Activated CD8-positive, alpha-beta T cell treated with anti-CD3 and anti-CD28 coated beads for 36 hours (primary cell): Measurements from ENCODE around the gene TIMELESS. TPM values are rescaled to one million over a fixed set of nuclear protein-coding genes. Genes with fewer than 3 reads are reported as not detected.

Source experiments
- ATAC-seq: fragments of 200-7000 bp; cut with Tn5 transposase; one replicate; pipeline ENCODE4 v1.10.0; 2021; ENCODE audit warnings: mild to moderate bottlenecking, moderate library complexity
- CTCF ChIA-PET: fragments of 350-600 bp; sonication (Branson Sonifier 250); formaldehyde crosslinking; loops from one replicate; lab custom pipeline; 2021; ENCODE audit warnings: antibody characterized with exemption; lab: Charles Lee
- POLR2A ChIA-PET: fragments of 350-600 bp; sonication (Branson Sonifier 250); formaldehyde crosslinking; loops from one replicate; lab custom pipeline; 2021; ENCODE audit warnings: antibody characterized with exemption; lab: Charles Lee
- DNase-seq: peaks from one replicate; pipeline ENCODE4 v3.0.0-alpha.2; 2020
- H3K27ac Mint-ChIP-seq: one replicate; pipeline ENCODE4 v1.8.0; 2021; ENCODE audit warnings: mild to moderate bottlenecking, mixed read lengths
- H3K27me3 Mint-ChIP-seq: one replicate; pipeline ENCODE4 v1.8.0; 2021; ENCODE audit warnings: mixed read lengths
- H3K36me3 Mint-ChIP-seq: one replicate; pipeline ENCODE4 v1.8.0; 2021; ENCODE audit warnings: low read depth, mixed read lengths
- H3K4me1 Mint-ChIP-seq: one replicate; pipeline ENCODE4 v1.8.0; 2021; ENCODE audit warnings: low read depth, mixed read lengths
- H3K4me3 Mint-ChIP-seq: one replicate; pipeline ENCODE4 v1.8.0; 2021; ENCODE audit warnings: mild to moderate bottlenecking, moderate library complexity, mixed read lengths
- H3K9me3 Mint-ChIP-seq: one replicate; pipeline ENCODE4 v1.8.0; 2021; ENCODE audit warnings: mixed read lengths
- intact Hi-C: fragments of 100-400 bp; cut with micrococcal nuclease; formaldehyde crosslinking; loops from one replicate; pipeline ENCODE4 v1.10.0; 2022
- total RNA-seq, 2 experiments: library from RNA; stranded (reverse); gene quantifications; one replicate each; pipeline ENCODE4 v1.2.3, GENCODE V29; 2021
- TF ChIP-seq, protein P1 (sequence below): fragments of 200-600 bp; IDR thresholded peaks from one replicate; pipeline ENCODE4 v1.8.0; 2022; ENCODE audit warnings: antibody characterized with exemption, mild to moderate bottlenecking

TIMELESS gene
- total RNA-seq, 2 experiments from 2014 or later: 48.7 to 49.2 TPM

DNA sequence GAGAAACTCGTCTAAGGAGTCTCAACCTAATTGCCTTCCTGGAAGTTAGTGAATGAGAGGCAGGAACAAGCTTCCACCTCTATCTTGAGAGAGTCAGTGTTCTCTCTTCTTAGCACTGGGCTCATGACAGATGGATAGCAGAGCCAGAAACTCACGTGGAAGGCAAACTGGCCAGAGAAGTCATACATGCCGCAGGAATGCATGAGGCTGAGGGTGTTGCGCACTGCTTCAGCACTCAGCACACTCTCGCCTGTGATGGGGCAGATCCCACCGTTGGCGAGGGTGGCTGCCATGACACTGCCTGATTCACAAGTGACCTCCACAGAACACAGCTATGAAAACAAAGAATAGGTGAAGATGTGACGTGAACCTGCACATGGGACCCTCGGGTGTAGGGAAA lies 25.2 kb upstream of the TIMELESS start:
- Mint-ChIP-seq H3K4me3 (no peak overlapping the region), H3K9me3 (no peaks in the 10 kb centered on the region), H3K36me3 (peaks cover 18% of the 10 kb centered on the region), H3K4me1 (peaks cover 29% of the 10 kb centered on the region), H3K27ac (no peak overlapping the region), H3K27me3 (no peaks in the 10 kb centered on the region)
- no peak for DNase-seq
- no peak for ATAC-seq
- TF ChIP-seq, protein P1, sequence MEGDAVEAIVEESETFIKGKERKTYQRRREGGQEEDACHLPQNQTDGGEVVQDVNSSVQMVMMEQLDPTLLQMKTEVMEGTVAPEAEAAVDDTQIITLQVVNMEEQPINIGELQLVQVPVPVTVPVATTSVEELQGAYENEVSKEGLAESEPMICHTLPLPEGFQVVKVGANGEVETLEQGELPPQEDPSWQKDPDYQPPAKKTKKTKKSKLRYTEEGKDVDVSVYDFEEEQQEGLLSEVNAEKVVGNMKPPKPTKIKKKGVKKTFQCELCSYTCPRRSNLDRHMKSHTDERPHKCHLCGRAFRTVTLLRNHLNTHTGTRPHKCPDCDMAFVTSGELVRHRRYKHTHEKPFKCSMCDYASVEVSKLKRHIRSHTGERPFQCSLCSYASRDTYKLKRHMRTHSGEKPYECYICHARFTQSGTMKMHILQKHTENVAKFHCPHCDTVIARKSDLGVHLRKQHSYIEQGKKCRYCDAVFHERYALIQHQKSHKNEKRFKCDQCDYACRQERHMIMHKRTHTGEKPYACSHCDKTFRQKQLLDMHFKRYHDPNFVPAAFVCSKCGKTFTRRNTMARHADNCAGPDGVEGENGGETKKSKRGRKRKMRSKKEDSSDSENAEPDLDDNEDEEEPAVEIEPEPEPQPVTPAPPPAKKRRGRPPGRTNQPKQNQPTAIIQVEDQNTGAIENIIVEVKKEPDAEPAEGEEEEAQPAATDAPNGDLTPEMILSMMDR: no peak
- POLR2A ChIA-PET: interaction anchor here (1.0 to 1.3 kb wide), 4 partner anchors 26 to 616 kb away, joined by 3 to 4 read pairs (median 3); partner anchors contain the start of gene CNPY2
- CTCF ChIA-PET: interaction anchor here (1.9 kb wide), 1 partner anchor 10 kb away, joined by 7 read pairs; no protein-coding TSS in a partner anchor
- intact Hi-C loops: no loop called here

DNA sequence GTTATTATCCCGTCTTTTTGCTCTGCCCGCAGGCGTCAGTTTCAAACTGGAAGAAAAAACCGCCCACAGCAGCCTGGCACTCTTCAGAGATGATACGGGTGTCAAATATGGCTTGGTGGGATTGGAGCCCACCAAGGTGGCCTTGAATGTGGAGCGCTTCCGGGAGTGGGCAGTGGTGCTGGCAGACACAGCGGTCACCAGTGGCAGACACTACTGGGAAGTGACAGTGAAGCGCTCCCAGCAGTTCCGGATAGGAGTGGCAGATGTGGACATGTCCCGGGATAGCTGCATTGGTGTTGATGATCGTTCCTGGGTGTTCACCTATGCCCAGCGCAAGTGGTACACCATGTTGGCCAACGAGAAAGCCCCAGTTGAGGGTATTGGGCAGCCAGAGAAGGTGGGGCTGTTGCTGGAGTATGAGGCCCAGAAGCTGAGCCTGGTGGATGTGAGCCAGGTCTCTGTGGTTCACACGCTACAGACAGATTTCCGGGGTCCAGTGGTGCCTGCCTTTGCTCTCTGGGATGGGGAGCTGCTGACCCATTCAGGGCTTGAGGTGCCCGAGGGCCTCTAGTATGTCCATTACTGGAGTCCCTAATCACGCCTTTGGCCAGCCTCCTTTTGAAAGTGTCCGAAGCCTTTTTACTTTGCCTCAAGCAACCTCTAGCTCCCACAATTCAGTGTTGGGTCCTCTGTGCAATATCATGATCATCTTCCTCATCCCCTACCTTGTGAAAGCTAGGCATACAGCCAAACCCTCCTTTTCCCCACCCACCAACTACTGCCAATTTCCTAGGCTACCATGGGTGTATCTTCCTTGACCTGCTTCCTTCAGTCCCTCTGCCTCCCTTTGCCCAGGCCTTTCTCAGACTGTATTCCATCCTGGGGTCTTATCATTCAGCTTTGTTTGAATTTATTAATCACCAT lies 20.0 kb upstream of the TIMELESS start:
- CTCF ChIA-PET: interaction anchor here (1.0 to 1.3 kb wide), 2 partner anchors 10 to 27 kb away, joined by 3 to 4 read pairs; no protein-coding TSS in a partner anchor
- Mint-ChIP-seq H3K27ac (peak overlapping the region; percentile 98), H3K9me3 (peaks cover 1% of the 10 kb centered on the region), H3K27me3 (no peaks in the 10 kb centered on the region), H3K36me3 (peaks cover 25% of the 10 kb centered on the region), H3K4me1 (peaks cover 36% of the 10 kb centered on the region), H3K4me3 (peak overlapping the region; percentile 99)
- POLR2A ChIA-PET: interaction anchor here (0.5 to 2.3 kb wide), 10 partner anchors 9 to 502 kb away, joined by 3 to 12 read pairs (median 4); partner anchors contain the start of genes STAT2 and TIMELESS
- ATAC-seq: no peak
- intact Hi-C loops: no loop called here
- DNase-seq: peak; percentile 15
- TF ChIP-seq, protein P1: no peak

DNA sequence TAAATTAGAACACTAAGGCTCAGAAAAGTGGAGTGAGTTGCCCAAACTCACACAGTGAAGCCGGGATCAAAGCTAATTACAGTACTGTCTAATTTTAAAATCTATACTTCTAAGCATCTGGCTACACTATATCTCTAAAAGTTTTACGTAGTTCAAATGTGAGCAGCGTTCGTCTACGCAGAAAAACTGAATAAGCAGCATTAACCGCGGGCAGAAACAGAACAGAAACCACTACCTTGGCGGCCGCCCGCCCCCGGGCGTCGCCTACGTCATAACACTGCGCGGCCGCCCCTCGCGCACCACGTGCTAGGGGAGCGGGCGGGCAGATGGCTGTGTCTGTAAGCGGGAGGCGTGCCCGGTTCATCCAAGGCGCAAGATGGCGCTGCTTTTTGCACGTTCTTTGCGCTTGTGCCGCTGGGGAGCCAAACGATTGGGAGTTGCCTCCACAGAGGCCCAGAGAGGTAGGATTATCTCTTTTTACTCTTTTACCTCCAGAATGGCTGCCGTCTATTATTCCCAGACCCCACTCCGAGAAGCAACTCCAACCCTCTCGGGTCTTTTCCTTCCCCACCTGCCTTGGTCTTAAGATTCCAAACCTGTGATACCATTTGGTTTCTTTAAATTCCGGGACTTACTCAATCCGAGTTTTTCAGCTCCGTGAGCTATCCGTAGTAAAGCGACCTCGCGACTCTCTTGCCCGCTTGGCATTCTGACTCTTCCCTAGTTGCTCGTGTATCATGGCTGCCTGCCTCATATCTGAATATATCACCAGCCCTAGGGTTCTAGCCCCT lies 19.2 kb upstream of the TIMELESS start, which contains the start of gene SPRYD4:
Gene SPRYD4, plus strand, starts transcription at position 363 of the 791 bp plus-strand sequence. Its CDS starts 14 bp downstream, at position 377.
- peak; percentile 88 for ATAC-seq
- H3K4me1 Mint-ChIP-seq: peaks cover 35% of the 10 kb centered on the region

DNA sequence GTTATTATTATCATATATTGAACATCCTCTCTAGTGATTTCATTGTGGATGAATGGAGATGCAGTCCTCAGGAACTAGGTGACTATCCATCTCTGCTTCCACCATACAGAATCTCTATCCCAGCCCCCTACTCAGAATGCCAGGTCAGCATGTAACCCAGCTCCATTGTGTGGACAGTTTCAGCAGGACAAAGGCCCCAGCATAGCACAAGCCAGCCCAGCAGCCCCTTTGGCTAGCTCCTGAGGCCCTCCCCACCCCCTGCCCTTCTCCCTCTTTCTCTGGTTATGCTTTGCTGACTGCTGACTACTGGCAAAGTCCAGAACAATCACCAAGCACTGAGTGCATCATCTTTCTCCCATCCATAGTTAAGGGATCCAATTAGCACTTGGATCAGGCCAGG lies 13.3 kb upstream of the TIMELESS start:
- Mint-ChIP-seq H3K36me3 (no peaks in the 10 kb centered on the region), H3K27ac (no peak overlapping the region), H3K4me3 (no peak overlapping the region), H3K27me3 (no peaks in the 10 kb centered on the region), H3K4me1 (peaks cover 7% of the 10 kb centered on the region), H3K9me3 (peaks cover 1% of the 10 kb centered on the region)
- TF ChIP-seq, protein P1: no peak
- ATAC-seq: no peak
- DNase-seq: no peak
- ChIA-PET CTCF (interaction anchor here (0.6 to 2.3 kb wide), 7 partner anchors 7 to 273 kb away, joined by 3 to 35 read pairs (median 6); partner anchors contain the start of genes MIP, SMARCC2, STAT2 and TIMELESS), POLR2A (interaction anchor here (1.9 kb wide), 1 partner anchor 152 kb away, joined by 5 read pairs; no protein-coding TSS in a partner anchor)
- intact Hi-C loops: no loop called here

More for the DNA sequence above, 19.2 kb upstream of the TIMELESS start, which contains the start of gene SPRYD4:
- ChIA-PET POLR2A (interaction anchor here (0.7 to 2.3 kb wide), 7 partner anchors 10 to 160 kb away, joined by 3 to 12 read pairs (median 4); partner anchors contain the start of gene TIMELESS), CTCF (interaction anchor here (1.3 to 1.5 kb wide), 2 partner anchors 10 kb away, joined by 3 to 4 read pairs; no protein-coding TSS in a partner anchor)
- Mint-ChIP-seq H3K4me3 (peak within 1 kb of the TSS; percentile 99), H3K27me3 (no peaks in the 10 kb centered on the region), H3K27ac (peak within 1 kb of the TSS; percentile 98), H3K9me3 (peaks cover 1% of the 10 kb centered on the region), H3K36me3 (peaks cover 22% of the 10 kb centered on the region)
- intact Hi-C loops: loop anchor here (1.0 kb wide), 1 partner anchor 134 kb away; no protein-coding TSS in a partner anchor
- DNase-seq: peak; percentile 95
- TF ChIP-seq, protein P1: no peak
